Chondrocyte (in vitro differentiated cells): ENCODE data around the gene GNA12. TPM values are rescaled to one million over a fixed set of nuclear protein-coding genes. Genes with fewer than 3 reads are reported as not detected.

Experiments used
- DNase-seq: peaks from one replicate; pipeline ENCODE4 v3.0.0; 2021; ENCODE audit warnings: mixed read lengths, low spot score
- H3K27ac Mint-ChIP-seq: one replicate; pipeline ENCODE4 v1.8.0; 2021; ENCODE audit warnings: mild to moderate bottlenecking, moderate library complexity, mixed read lengths; ENCODE audit not compliant: unreplicated experiment
- H3K27me3 Mint-ChIP-seq: 2 replicates; pipeline ENCODE4 v1.8.0; 2021; ENCODE audit warnings: low read depth, mixed read lengths
- H3K36me3 Mint-ChIP-seq: 2 replicates; pipeline ENCODE4 v1.8.0; 2021; ENCODE audit warnings: low read depth, mixed read lengths
- H3K4me1 Mint-ChIP-seq: 2 replicates; pipeline ENCODE4 v1.8.0; 2021; ENCODE audit warnings: low read depth, mild to moderate bottlenecking, mixed read lengths
- H3K4me3 Mint-ChIP-seq: one replicate; pipeline ENCODE4 v1.8.0; 2021; ENCODE audit warnings: mild to moderate bottlenecking, moderate library complexity, mixed read lengths; ENCODE audit not compliant: unreplicated experiment
- H3K9me3 Mint-ChIP-seq: 2 replicates; pipeline ENCODE4 v1.8.0; 2021; ENCODE audit warnings: low read depth, mixed read lengths
- total RNA-seq: library from RNA; stranded (reverse); gene quantifications from 3 replicates; pipeline ENCODE4 v1.2.1, GENCODE V29; 2021
- TF ChIP-seq, protein P1 (sequence below): fragments of 200-600 bp; sonication (generic); IDR thresholded peaks from 2 replicates; pipeline ENCODE4 v1.5.0; 2021; ENCODE audit warnings: antibody characterized with exemption, mild to moderate bottlenecking, moderate library complexity

The GNA12 gene
- total RNA-seq, 1 donor from 2014 or later, result 111 TPM

DNA sequence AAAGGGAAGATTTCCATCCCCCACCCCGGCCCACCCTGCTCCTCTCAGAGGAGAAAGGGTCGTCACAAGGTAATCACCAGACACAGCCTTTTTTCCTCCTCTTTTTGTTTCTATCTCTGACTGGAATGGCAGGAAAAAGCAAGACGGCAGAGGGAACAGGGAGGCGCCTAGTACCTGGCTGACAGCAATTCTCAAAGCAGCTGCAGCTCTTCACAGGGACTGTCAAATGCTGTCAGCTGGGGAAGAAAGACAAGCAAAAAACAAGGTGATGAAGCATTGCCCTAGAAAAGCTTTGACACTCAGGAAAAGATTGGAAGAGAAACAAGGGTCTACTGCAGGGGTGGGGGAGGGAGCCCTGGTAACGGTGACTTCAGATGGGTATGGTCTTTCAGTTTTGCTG lies 52.7 kb downstream of the GNA12 start:
- H3K36me3 Mint-ChIP-seq, result peaks cover 48% of the 10 kb centered on the region
- DNase-seq, result no peak
- H3K4me1 Mint-ChIP-seq, result peaks cover 58% of the 10 kb centered on the region
- no peaks in the 10 kb centered on the region for H3K27me3 Mint-ChIP-seq
- H3K4me3 Mint-ChIP-seq, result no peak overlapping the region
- peak overlapping the region; percentile 36 for H3K27ac Mint-ChIP-seq
- no peaks in the 10 kb centered on the region for H3K9me3 Mint-ChIP-seq
- TF ChIP-seq, protein P1, sequence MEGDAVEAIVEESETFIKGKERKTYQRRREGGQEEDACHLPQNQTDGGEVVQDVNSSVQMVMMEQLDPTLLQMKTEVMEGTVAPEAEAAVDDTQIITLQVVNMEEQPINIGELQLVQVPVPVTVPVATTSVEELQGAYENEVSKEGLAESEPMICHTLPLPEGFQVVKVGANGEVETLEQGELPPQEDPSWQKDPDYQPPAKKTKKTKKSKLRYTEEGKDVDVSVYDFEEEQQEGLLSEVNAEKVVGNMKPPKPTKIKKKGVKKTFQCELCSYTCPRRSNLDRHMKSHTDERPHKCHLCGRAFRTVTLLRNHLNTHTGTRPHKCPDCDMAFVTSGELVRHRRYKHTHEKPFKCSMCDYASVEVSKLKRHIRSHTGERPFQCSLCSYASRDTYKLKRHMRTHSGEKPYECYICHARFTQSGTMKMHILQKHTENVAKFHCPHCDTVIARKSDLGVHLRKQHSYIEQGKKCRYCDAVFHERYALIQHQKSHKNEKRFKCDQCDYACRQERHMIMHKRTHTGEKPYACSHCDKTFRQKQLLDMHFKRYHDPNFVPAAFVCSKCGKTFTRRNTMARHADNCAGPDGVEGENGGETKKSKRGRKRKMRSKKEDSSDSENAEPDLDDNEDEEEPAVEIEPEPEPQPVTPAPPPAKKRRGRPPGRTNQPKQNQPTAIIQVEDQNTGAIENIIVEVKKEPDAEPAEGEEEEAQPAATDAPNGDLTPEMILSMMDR, result no peak

DNA sequence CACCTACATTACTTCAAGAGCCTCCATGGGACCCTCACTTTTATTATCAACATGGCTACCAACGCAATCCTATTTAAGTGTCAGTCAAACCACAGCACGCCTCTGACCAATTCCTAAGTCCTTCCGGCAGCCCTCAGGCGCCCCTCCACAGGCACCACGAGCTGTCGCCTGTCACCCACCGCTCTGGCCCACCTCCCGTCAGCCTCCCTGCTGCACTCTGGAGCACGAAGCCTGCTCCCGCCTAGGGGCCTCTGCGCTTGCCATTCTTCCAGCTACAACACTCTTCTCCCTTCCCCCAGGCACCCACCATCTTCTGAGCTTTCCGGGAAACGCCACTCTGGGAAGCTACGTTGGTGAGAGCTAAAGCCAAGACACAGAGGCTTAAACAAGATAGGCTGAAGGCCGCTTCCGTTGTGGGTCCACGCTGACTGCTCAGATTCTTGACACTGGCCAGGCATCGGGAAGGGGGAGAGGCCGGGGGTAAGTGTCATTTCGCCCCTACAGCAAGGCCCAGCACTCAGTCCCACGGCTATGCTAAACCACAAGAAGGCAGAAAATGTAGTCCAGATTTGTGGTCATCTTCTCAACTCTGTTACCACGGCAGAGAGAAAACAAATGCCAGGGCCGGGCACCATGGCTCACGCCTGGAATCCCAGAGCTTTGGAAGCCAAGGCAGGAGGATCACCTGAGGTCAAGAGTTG lies 56.7 kb downstream of the GNA12 start:
- TF ChIP-seq, protein P1, result no peak
- Mint-ChIP-seq H3K27ac (peak overlapping the region; percentile 96), H3K27me3 (no peaks in the 10 kb centered on the region), H3K36me3 (peaks cover 29% of the 10 kb centered on the region), H3K4me3 (peak overlapping the region; percentile 49), H3K4me1 (peaks cover 71% of the 10 kb centered on the region), H3K9me3 (no peaks in the 10 kb centered on the region)
- no peak for DNase-seq

DNA sequence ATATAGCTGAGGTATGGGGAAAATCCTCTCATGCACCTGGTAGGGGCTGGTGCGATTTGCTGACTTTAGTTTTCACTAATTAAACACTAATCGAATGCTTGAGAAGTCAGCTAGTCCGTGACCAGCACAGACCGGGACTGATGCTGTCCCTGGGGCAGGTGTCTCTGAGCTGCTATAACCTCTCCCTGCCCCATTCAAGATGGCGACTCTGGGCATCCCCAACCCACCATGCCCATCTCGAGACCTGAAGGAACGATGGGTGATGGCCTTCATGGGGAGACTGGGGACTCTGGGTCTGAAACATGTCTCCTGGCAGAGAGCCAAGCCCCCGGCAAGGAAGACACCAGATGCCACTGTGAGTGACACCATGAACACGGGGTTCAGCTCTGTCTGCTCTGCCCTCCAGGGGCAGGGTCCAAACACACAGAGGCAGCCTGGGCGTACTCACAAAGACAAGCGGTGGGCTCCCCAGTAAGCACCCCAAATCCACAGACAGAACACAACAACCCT lies 57.4 kb downstream of the GNA12 start:
- DNase-seq, result no peak
- peak overlapping the region; percentile 94 for H3K27ac Mint-ChIP-seq
- peaks cover 76% of the 10 kb centered on the region for H3K4me1 Mint-ChIP-seq
- TF ChIP-seq, protein P1, result no peak
- no peaks in the 10 kb centered on the region for H3K27me3 Mint-ChIP-seq
- H3K36me3 Mint-ChIP-seq, result peaks cover 25% of the 10 kb centered on the region
- no peak overlapping the region for H3K4me3 Mint-ChIP-seq
- peaks cover 3% of the 10 kb centered on the region for H3K9me3 Mint-ChIP-seq

DNA sequence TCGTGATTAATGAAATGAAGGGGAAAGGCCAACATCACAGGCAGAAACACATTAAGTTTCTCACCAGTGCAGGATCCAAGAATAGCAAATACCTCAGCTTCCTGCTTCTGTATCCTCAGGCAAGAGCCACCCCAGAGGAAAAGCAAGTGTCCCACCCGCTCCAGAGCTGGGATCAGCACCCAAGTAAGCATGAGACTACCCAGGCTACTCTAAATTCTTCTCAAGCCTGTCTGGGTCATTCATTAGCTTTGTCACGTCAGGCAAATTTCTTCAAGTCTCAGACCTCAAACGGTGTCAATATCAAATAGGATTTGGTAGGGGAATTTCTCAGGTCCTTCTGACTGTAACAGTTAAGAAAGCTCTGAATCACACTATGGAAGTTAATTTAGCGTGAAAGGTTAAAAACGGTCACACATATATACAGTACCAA lies 59.0 kb downstream of the GNA12 start:
- H3K27me3 Mint-ChIP-seq, result no peaks in the 10 kb centered on the region
- TF ChIP-seq, protein P1, result no peak
- no peak for DNase-seq
- H3K4me1 Mint-ChIP-seq, result peaks cover 82% of the 10 kb centered on the region
- peaks cover 3% of the 10 kb centered on the region for H3K9me3 Mint-ChIP-seq
- H3K4me3 Mint-ChIP-seq, result no peak overlapping the region
- H3K27ac Mint-ChIP-seq, result peak overlapping the region; percentile 94
- peaks cover 19% of the 10 kb centered on the region for H3K36me3 Mint-ChIP-seq

DNA sequence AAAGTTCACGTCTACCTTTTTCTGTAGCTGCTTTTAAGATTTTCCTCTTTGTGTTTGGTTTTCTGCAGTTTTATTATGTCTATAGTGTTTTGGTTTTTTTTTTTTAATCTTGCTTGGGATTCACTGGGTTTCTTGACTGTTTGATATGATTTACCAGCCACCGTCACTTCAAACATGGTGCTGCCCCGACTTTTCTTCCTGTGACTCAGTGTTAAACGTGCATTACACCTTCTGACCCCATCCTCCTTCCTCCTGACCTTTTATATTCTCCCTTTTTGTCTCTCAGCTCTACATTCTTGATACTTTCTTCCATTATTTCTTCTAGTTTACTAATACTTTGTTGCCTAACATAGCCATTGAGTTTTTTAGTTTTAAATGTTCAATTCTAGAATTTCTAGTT lies 61.5 kb downstream of the GNA12 start:
- H3K4me3 Mint-ChIP-seq, result no peak overlapping the region
- peaks cover 8% of the 10 kb centered on the region for H3K36me3 Mint-ChIP-seq
- peaks cover 82% of the 10 kb centered on the region for H3K4me1 Mint-ChIP-seq
- TF ChIP-seq, protein P1, result no peak
- H3K27ac Mint-ChIP-seq, result peak overlapping the region; percentile 69
- H3K9me3 Mint-ChIP-seq, result peaks cover 3% of the 10 kb centered on the region
- H3K27me3 Mint-ChIP-seq, result no peaks in the 10 kb centered on the region
- DNase-seq, result no peak
